Endothelial cell (in vitro differentiated cells): ENCODE results near the gene OPRD1. TPM values are rescaled to one million over a fixed set of nuclear protein-coding genes. Genes with fewer than 3 reads are reported as not detected.

Source experiments
- DNase-seq: peaks from one replicate; pipeline ENCODE4 v3.0.0; 2021; ENCODE audit warnings: low spot score
- H3K27ac Mint-ChIP-seq: one replicate; pipeline ENCODE4 v1.8.0; 2021; ENCODE audit warnings: mixed read lengths, inconsistent platforms; ENCODE audit not compliant: unreplicated experiment
- H3K27me3 Mint-ChIP-seq: one replicate; pipeline ENCODE4 v1.8.0; 2021; ENCODE audit warnings: mild to moderate bottlenecking, moderate library complexity, mixed read lengths, inconsistent platforms; ENCODE audit not compliant: unreplicated experiment
- H3K36me3 Mint-ChIP-seq: one replicate; pipeline ENCODE4 v1.8.0; 2021; ENCODE audit warnings: mild to moderate bottlenecking, low read depth, mixed read lengths, inconsistent platforms; ENCODE audit not compliant: unreplicated experiment
- H3K4me1 Mint-ChIP-seq: one replicate; pipeline ENCODE4 v1.8.0; 2021; ENCODE audit warnings: mild to moderate bottlenecking, mixed read lengths, inconsistent platforms; ENCODE audit not compliant: unreplicated experiment
- H3K4me3 Mint-ChIP-seq: one replicate; pipeline ENCODE4 v1.8.0; 2021; ENCODE audit warnings: mild to moderate bottlenecking, mixed read lengths, inconsistent platforms; ENCODE audit not compliant: unreplicated experiment
- H3K9me3 Mint-ChIP-seq: one replicate; pipeline ENCODE4 v1.8.0; 2021; ENCODE audit warnings: mixed read lengths, inconsistent platforms; ENCODE audit not compliant: unreplicated experiment
- CTCF ChIP-seq: fragments of 200-600 bp; sonication (generic); IDR thresholded peaks from one replicate; pipeline ENCODE4 v1.5.0; 2021; ENCODE audit warnings: antibody characterized with exemption; ENCODE audit not compliant: unreplicated experiment
- total RNA-seq: library from RNA; stranded (reverse); fragmentation: NEBNext Ultra II Directional; extraction: Animal tissue kit (Norgen Biotek cat#: 25700); gene quantifications from one replicate; pipeline ENCODE4 v1.2.1, GENCODE V29; 2021; ENCODE audit not compliant: unreplicated experiment

The OPRD1 gene
- total RNA-seq, 1 donor from 2014 or later, result 9.7 TPM

DNA sequence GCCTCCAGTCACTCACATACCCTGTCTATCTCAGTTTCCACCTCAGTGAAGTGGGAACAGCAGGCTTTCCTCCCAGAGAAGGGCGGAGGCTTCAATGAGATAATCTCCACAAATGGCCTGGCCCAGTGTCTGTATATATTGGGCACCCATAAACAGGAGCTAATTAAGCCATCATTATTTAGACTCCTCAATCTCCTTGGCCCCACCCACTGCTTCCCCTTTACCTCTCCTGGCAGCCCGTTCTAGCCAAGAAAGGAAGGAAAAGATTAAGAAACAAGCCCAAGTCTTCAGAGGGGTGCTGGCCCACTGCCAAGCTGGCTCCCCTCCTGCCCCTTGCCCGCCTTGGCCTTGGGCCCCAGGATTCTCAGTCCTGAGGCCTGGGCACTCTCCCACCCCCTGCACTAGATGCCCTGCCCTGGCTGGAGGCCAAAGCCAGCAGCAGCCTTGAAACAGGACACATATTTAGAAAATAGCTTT, 86.5 kb downstream of the OPRD1 start:
- Mint-ChIP-seq H3K4me3 (no peak overlapping the region), H3K27me3 (peaks cover 8% of the 10 kb centered on the region), H3K36me3 (peaks cover 4% of the 10 kb centered on the region), H3K9me3 (no peaks in the 10 kb centered on the region), H3K4me1 (peaks cover 25% of the 10 kb centered on the region), H3K27ac (no peak overlapping the region)
- no peak for DNase-seq
- no peak for TF ChIP-seq CTCF

- Mint-ChIP-seq H3K27me3 (peaks cover 8% of the 10 kb centered on the region), H3K4me3 (no peak overlapping the region), H3K4me1 (peaks cover 25% of the 10 kb centered on the region), H3K9me3 (no peaks in the 10 kb centered on the region), H3K27ac (no peak overlapping the region), H3K36me3 (peaks cover 4% of the 10 kb centered on the region)
- TF ChIP-seq CTCF, result no peak
- no peak for DNase-seq
Measured at GRCh38 chr1:28899267-28899666, 87.3 kb downstream of the OPRD1 start.

GRCh38 chr1:28900562-28900961, 88.6 kb downstream of the OPRD1 start:
- DNase-seq, result no peak
- Mint-ChIP-seq H3K4me3 (peak overlapping the region; percentile 31), H3K27me3 (peaks cover 5% of the 10 kb centered on the region), H3K27ac (no peak overlapping the region), H3K9me3 (no peaks in the 10 kb centered on the region), H3K4me1 (peaks cover 22% of the 10 kb centered on the region), H3K36me3 (peaks cover 4% of the 10 kb centered on the region)
- no peak for TF ChIP-seq CTCF

GRCh38 chr1:28902738-28903137, 90.8 kb downstream of the OPRD1 start:
- no peak overlapping the region for H3K4me3 Mint-ChIP-seq
- H3K4me1 Mint-ChIP-seq, result peaks cover 13% of the 10 kb centered on the region
- no peaks in the 10 kb centered on the region for H3K9me3 Mint-ChIP-seq
- peaks cover 8% of the 10 kb centered on the region for H3K36me3 Mint-ChIP-seq
- peaks cover 1% of the 10 kb centered on the region for H3K27me3 Mint-ChIP-seq
- H3K27ac Mint-ChIP-seq, result no peak overlapping the region
- no peak for TF ChIP-seq CTCF
- no peak for DNase-seq

DNA sequence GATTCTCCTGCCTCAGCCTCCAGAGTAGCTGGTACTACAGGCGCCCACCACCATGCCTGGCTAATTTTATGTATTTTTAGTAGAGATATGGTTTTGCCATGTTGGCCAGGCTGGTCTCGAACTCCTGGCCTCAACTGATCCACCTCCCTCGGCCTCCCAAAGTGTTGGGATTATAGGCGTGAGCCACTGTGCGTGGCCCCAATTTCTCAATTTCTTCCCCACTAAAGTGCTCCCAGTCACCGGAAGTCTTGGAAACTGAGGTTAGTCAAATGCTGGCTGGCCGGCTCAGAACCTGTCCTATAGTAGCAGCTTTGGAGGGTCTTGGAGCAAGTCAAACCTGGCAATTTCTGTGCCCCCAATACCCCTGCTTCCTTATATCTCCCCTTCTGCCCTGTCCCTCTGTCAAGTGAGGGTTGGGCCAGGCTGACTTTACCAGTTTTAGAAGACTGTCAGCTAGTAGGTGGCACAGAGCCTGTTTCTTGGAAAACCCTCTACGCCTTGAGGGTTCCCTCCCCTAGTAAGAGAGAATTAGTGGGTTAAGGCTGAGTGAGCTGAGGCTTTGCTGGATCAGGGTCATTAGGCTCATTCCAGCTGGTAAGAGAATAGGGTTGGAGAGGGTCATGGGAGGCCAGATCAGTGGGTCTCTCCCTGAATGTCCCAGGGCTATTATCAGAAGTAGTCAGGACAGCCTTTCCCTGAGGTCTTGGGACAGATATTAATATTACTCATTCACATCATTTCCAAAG, 94.1 kb downstream of the OPRD1 start:
- H3K36me3 Mint-ChIP-seq, result peaks cover 7% of the 10 kb centered on the region
- H3K27me3 Mint-ChIP-seq, result peaks cover 1% of the 10 kb centered on the region
- DNase-seq, result no peak
- no peaks in the 10 kb centered on the region for H3K4me1 Mint-ChIP-seq
- TF ChIP-seq CTCF, result no peak
- no peaks in the 10 kb centered on the region for H3K9me3 Mint-ChIP-seq
- H3K4me3 Mint-ChIP-seq, result no peak overlapping the region
- no peak overlapping the region for H3K27ac Mint-ChIP-seq
